WTC11 (cell line): ENCODE measurements around the gene AKAP6. TPM values are rescaled to one million over a fixed set of nuclear protein-coding genes. Genes with fewer than 3 reads are reported as not detected.

ENCODE experiments used
- ATAC-seq: fragments of 200-7000 bp; cut with Tn5 transposase; 2 replicates; pipeline ENCODE4 v1.10.0; 2021; ENCODE audit warnings: mild to moderate bottlenecking, moderate library complexity
- CTCF ChIA-PET: fragments of 300-600 bp; sonication (Branson Sonifier 250); formaldehyde crosslinking; loops from one replicate; lab custom pipeline; 2021; ENCODE audit warnings: antibody characterized with exemption; lab: Charles Lee
- POLR2A ChIA-PET: fragments of 350-600 bp; sonication (Branson Sonifier 250); formaldehyde crosslinking; loops from one replicate; lab custom pipeline; 2021; ENCODE audit warnings: antibody characterized with exemption; lab: Charles Lee
- DNase-seq: peaks from one replicate; pipeline ENCODE4 v3.0.0; 2021; ENCODE audit warnings: low spot score
- H3K27ac Mint-ChIP-seq: 2 replicates; pipeline ENCODE4 v1.8.0; 2021; ENCODE audit warnings: mixed read lengths
- H3K27me3 Mint-ChIP-seq: 2 replicates; pipeline ENCODE4 v1.8.0; 2021; ENCODE audit warnings: low read depth, mild to moderate bottlenecking, moderate library complexity, mixed read lengths
- H3K36me3 Mint-ChIP-seq: 2 replicates; pipeline ENCODE4 v1.8.0; 2021; ENCODE audit warnings: mixed read lengths
- H3K4me1 Mint-ChIP-seq: 2 replicates; pipeline ENCODE4 v1.8.0; 2022; ENCODE audit warnings: mixed read lengths
- H3K4me3 Mint-ChIP-seq: 2 replicates; pipeline ENCODE4 v1.8.0; 2021; ENCODE audit warnings: mild to moderate bottlenecking, moderate library complexity, mixed read lengths
- H3K9me3 Mint-ChIP-seq: 2 replicates; pipeline ENCODE4 v1.8.0; 2021; ENCODE audit warnings: mixed read lengths
- CTCF ChIP-seq: fragments of 200-600 bp; IDR thresholded peaks from 2 replicates; pipeline ENCODE4 v1.8.0; 2022; ENCODE audit warnings: antibody characterized with exemption
- E2F4 ChIP-seq: sonication (generic); formaldehyde crosslinking; IDR thresholded peaks from 2 replicates; pipeline ENCODE4 v1.8.1; 2022; ENCODE audit warnings: low read depth, mild to moderate bottlenecking, moderate library complexity, missing genetic modification reagents, borderline replicate concordance
- ELF4 ChIP-seq: sonication (generic); formaldehyde crosslinking; IDR thresholded peaks from 2 replicates; pipeline ENCODE4 v1.8.1; 2022; ENCODE audit warnings: low read depth, mild to moderate bottlenecking, moderate library complexity, missing genetic modification reagents
- EMX1 ChIP-seq: fragments of 250-450 bp; sonication (Bioruptor Pico); IDR thresholded peaks from 2 replicates; pipeline ENCODE4 v1.8.0; 2021; ENCODE audit warnings: mild to moderate bottlenecking
- FOXK1 ChIP-seq: sonication (generic); formaldehyde crosslinking; IDR thresholded peaks from 2 replicates; pipeline ENCODE4 v1.8.0; 2022; ENCODE audit warnings: mild to moderate bottlenecking, moderate library complexity, missing genetic modification reagents
- FOXP1 ChIP-seq: sonication (generic); formaldehyde crosslinking; IDR thresholded peaks from 2 replicates; pipeline ENCODE4 v1.8.0; 2022; ENCODE audit warnings: missing genetic modification reagents, mild to moderate bottlenecking, moderate library complexity, borderline replicate concordance
- GRHL2 ChIP-seq: fragments of 250-450 bp; sonication (Bioruptor Pico); IDR thresholded peaks from 2 replicates; pipeline ENCODE4 v1.8.0; 2022; ENCODE audit warnings: mild to moderate bottlenecking, moderate library complexity; ENCODE audit not compliant: insufficient replicate concordance, severe bottlenecking
- HMGA2 ChIP-seq: fragments of 250-450 bp; sonication (Bioruptor Pico); IDR thresholded peaks from 2 replicates; pipeline ENCODE4 v1.4.0; 2021; ENCODE audit warnings: mild to moderate bottlenecking, moderate library complexity
- IRF1 ChIP-seq: sonication (generic); formaldehyde crosslinking; IDR thresholded peaks from 2 replicates; pipeline ENCODE4 v1.8.0; 2023; ENCODE audit warnings: missing genetic modification reagents
- KAT7 ChIP-seq: sonication (generic); formaldehyde crosslinking; IDR thresholded peaks from 2 replicates; pipeline ENCODE4 v1.8.1; 2023; ENCODE audit warnings: missing genetic modification reagents, mild to moderate bottlenecking, borderline replicate concordance
- MAX ChIP-seq: sonication (generic); formaldehyde crosslinking; IDR thresholded peaks from 2 replicates; pipeline ENCODE4 v1.8.0; 2022; ENCODE audit warnings: mild to moderate bottlenecking, missing genetic modification reagents
- NFATC4 ChIP-seq: fragments of 250-450 bp; sonication (Bioruptor Pico); IDR thresholded peaks from 2 replicates; pipeline ENCODE4 v1.9.0; 2021; ENCODE audit warnings: mild to moderate bottlenecking
- NFE2L1 ChIP-seq: sonication (generic); formaldehyde crosslinking; IDR thresholded peaks from 2 replicates; pipeline ENCODE4 v1.8.1; 2023; ENCODE audit warnings: missing genetic modification reagents
- NR3C1 ChIP-seq: sonication (generic); formaldehyde crosslinking; conservative IDR thresholded peaks from 2 replicates; pipeline ENCODE4 v1.8.1; 2023; ENCODE audit warnings: low read depth, mild to moderate bottlenecking, missing genetic modification reagents
- SMAD4 ChIP-seq: sonication (generic); formaldehyde crosslinking; IDR thresholded peaks from 2 replicates; pipeline ENCODE4 v1.8.0; 2022; ENCODE audit warnings: mild to moderate bottlenecking, missing genetic modification reagents
- TCF7 ChIP-seq: sonication (generic); formaldehyde crosslinking; IDR thresholded peaks from 2 replicates; pipeline ENCODE4 v1.8.0; 2022; ENCODE audit warnings: mild to moderate bottlenecking, low read depth, missing genetic modification reagents, moderate library complexity
- TEAD1 ChIP-seq: sonication (generic); formaldehyde crosslinking; IDR thresholded peaks from 2 replicates; pipeline ENCODE4 v1.8.0; 2022; ENCODE audit warnings: mild to moderate bottlenecking, missing genetic modification reagents
- TP53 ChIP-seq: sonication (generic); formaldehyde crosslinking; IDR thresholded peaks from 2 replicates; pipeline ENCODE4 v1.8.1; 2023; ENCODE audit warnings: mild to moderate bottlenecking, missing genetic modification reagents
- ZBTB21 ChIP-seq: sonication (generic); formaldehyde crosslinking; IDR thresholded peaks from 2 replicates; pipeline ENCODE4 v1.8.1; 2023; ENCODE audit warnings: mild to moderate bottlenecking, missing genetic modification reagents, borderline replicate concordance
- ZMAT4 ChIP-seq: fragments of 250-450 bp; sonication (Bioruptor Pico); IDR thresholded peaks from 2 replicates; pipeline ENCODE4 v1.9.0; 2021; ENCODE audit warnings: mild to moderate bottlenecking
- ZNF121 ChIP-seq: sonication (generic); formaldehyde crosslinking; IDR thresholded peaks from 2 replicates; pipeline ENCODE4 v1.8.0; 2023; ENCODE audit warnings: missing genetic modification reagents
- ZNF263 ChIP-seq: sonication (generic); formaldehyde crosslinking; IDR thresholded peaks from 2 replicates; pipeline ENCODE4 v1.8.1; 2022; ENCODE audit warnings: low read depth, mild to moderate bottlenecking, moderate library complexity, missing genetic modification reagents
- ZNF317 ChIP-seq: sonication (generic); formaldehyde crosslinking; IDR thresholded peaks from 2 replicates; pipeline ENCODE4 v1.8.1; 2023; ENCODE audit warnings: low read depth, mild to moderate bottlenecking, moderate library complexity, missing genetic modification reagents, borderline replicate concordance
- ZSCAN18 ChIP-seq: fragments of 250-450 bp; sonication (Bioruptor Pico); IDR thresholded peaks from 2 replicates; pipeline ENCODE4 v2.1.2; 2022; ENCODE audit warnings: mild to moderate bottlenecking, moderate library complexity
- total RNA-seq: library from RNA; stranded (reverse); gene quantifications from 3 replicates; pipeline ENCODE4 v1.2.3, GENCODE V29; 2021

AKAP6 gene
- total RNA-seq, 1 experiment from 2014 or later, result 0.63 TPM

- H3K27ac Mint-ChIP-seq, result no peak overlapping the region
Observed at GRCh38 chr14:32656601-32657000, 327.5 kb downstream of the AKAP6 start.

GRCh38 chr14:32657081-32657480 is 328.0 kb downstream of the AKAP6 start:
- ChIA-PET POLR2A (no interaction called here), CTCF (no interaction called here)
- H3K27me3 Mint-ChIP-seq, result no peaks in the 10 kb centered on the region
- H3K27ac Mint-ChIP-seq, result no peak overlapping the region
- no peaks in the 10 kb centered on the region for H3K36me3 Mint-ChIP-seq
- H3K4me1 Mint-ChIP-seq, result peaks cover 11% of the 10 kb centered on the region
- no peaks in the 10 kb centered on the region for H3K9me3 Mint-ChIP-seq
- no peak for ATAC-seq
- TF ChIP-seq TEAD1 (CRISPR knock-in tag) (no peak), MAX (CRISPR knock-in tag) (no peak), NFATC4 (CRISPR knock-in tag) (no peak), CTCF (no peak), TP53 (CRISPR knock-in tag) (no peak), ZMAT4 (no peak), GRHL2 (CRISPR knock-in tag) (no peak)
- TF ChIP-seq, all 79 proteins: peak for 0
- no peak overlapping the region for H3K4me3 Mint-ChIP-seq
- DNase-seq, result no peak

More at GRCh38 chr14:32656601-32657000, 327.5 kb downstream of the AKAP6 start:
- TF ChIP-seq TP53 (CRISPR knock-in tag) (no peak), HMGA2 (CRISPR knock-in tag) (no peak), EMX1 (CRISPR knock-in tag) (no peak), E2F4 (CRISPR knock-in tag) (no peak), ZBTB21 (CRISPR knock-in tag) (no peak), ELF4 (CRISPR knock-in tag) (no peak), ZNF317 (CRISPR knock-in tag) (no peak), ZSCAN18 (CRISPR knock-in tag) (no peak)
- TF ChIP-seq, all 79 proteins: peak for 0
- POLR2A ChIA-PET, result no interaction called here
- no peak overlapping the region for H3K4me3 Mint-ChIP-seq
- ATAC-seq (no peak), DNase-seq (no peak)
- H3K4me1 Mint-ChIP-seq, result peaks cover 11% of the 10 kb centered on the region
- CTCF ChIA-PET, result no interaction called here
- no peaks in the 10 kb centered on the region for H3K9me3 Mint-ChIP-seq
- no peaks in the 10 kb centered on the region for H3K27me3 Mint-ChIP-seq
- H3K36me3 Mint-ChIP-seq, result no peaks in the 10 kb centered on the region

GRCh38 chr14:32661216-32661615 is 332.1 kb downstream of the AKAP6 start:
- ChIA-PET POLR2A (no interaction called here), CTCF (no interaction called here)
- Mint-ChIP-seq H3K36me3 (no peaks in the 10 kb centered on the region), H3K9me3 (no peaks in the 10 kb centered on the region), H3K27ac (no peak overlapping the region), H3K27me3 (no peaks in the 10 kb centered on the region), H3K4me1 (peaks cover 23% of the 10 kb centered on the region), H3K4me3 (no peak overlapping the region)
- DNase-seq, result no peak
- no peak for ATAC-seq
- TF ChIP-seq ZNF263 (CRISPR knock-in tag), result no peak
- no peak for TF ChIP-seq KAT7 (CRISPR knock-in tag)
- TF ChIP-seq NR3C1, result no peak
- no peak for TF ChIP-seq SMAD4 (CRISPR knock-in tag)
- no peak for TF ChIP-seq FOXP1 (CRISPR knock-in tag)
- TF ChIP-seq ZNF121 (CRISPR knock-in tag), result no peak
- TF ChIP-seq NFE2L1 (CRISPR knock-in tag), result no peak
- no peak for TF ChIP-seq ZSCAN18 (CRISPR knock-in tag)
- no peak for TF ChIP-seq FOXK1 (CRISPR knock-in tag)
- TF ChIP-seq IRF1 (CRISPR knock-in tag), result no peak
- no peak for TF ChIP-seq TCF7
